ENCODE results near the gene VSIG2.

Gene VSIG2

GRCh38 chr11:124759266-124760204 lies 7.5 kb upstream of the VSIG2 start:
- no peaks in the 10 kb centered on the region for H3F3A ChIP-seq (ENCODE audit: insufficient read depth, low read length)
- no peak overlapping the region for H2AFZ ChIP-seq (ENCODE audit: low read length)
- H3K27me3 ChIP-seq (ENCODE audit: insufficient read depth, low read length) = 0 out of 2 replicates have a peak, but pooled peaks cover 14% of the 10 kb centered on the region
- H4K20me1 ChIP-seq (ENCODE audit: insufficient read depth, low read length) = no peaks in the 10 kb centered on the region
- peaks cover 16% of the 10 kb centered on the region for H3K4me1 ChIP-seq (ENCODE audit: insufficient read depth, low read length, severe bottlenecking)
- H3K9me2 ChIP-seq (ENCODE audit: low read depth, low read length) = no peaks in the 10 kb centered on the region
- H3K36me3 ChIP-seq (ENCODE audit: insufficient read depth, low read length) = no peaks in the 10 kb centered on the region
- H3K9me3 ChIP-seq (ENCODE audit: low read length) = no peaks in the 10 kb centered on the region
- no peak overlapping the region for H3K4me2 ChIP-seq (ENCODE audit: low read length)
- TF ChIP-seq CTCF (IDR thresholded peaks at IDR 0.05; ENCODE audit: low read length) (no peak), EZH2 (IDR thresholded peaks at IDR 0.05; ENCODE audit: borderline replicate concordance, low read length) (no peak)
- no peak overlapping the region for H3K27ac ChIP-seq (ENCODE audit: low read depth, low read length, poor library complexity, severe bottlenecking)
- H3K9ac ChIP-seq (ENCODE audit: low read length) = no peak overlapping the region
- no peak overlapping the region for H3K4me3 ChIP-seq (ENCODE audit: low read depth, low read length, poor library complexity, severe bottlenecking)
- H3K79me2 ChIP-seq (ENCODE audit: insufficient read depth, low read length) = no peaks in the 10 kb centered on the region

- Histone ChIP-seq H3F3A (ENCODE audit: insufficient read depth, low read length) (no peaks in the 10 kb centered on the region), H3K27ac (ENCODE audit: low read depth, low read length, poor library complexity, severe bottlenecking) (no peak overlapping the region), H3K9me2 (ENCODE audit: low read depth, low read length) (no peaks in the 10 kb centered on the region), H3K36me3 (ENCODE audit: insufficient read depth, low read length) (no peaks in the 10 kb centered on the region), H3K79me2 (ENCODE audit: insufficient read depth, low read length) (no peaks in the 10 kb centered on the region), H3K9me3 (ENCODE audit: low read length) (no peaks in the 10 kb centered on the region), H3K4me2 (ENCODE audit: low read length) (peak overlapping the region; percentile 45; the same call in 1 of the 2 replicates), H3K27me3 (ENCODE audit: insufficient read depth, low read length) (0 out of 2 replicates have a peak, but pooled peaks cover 14% of the 10 kb centered on the region), H2AFZ (ENCODE audit: low read length) (no peak overlapping the region), H3K4me1 (ENCODE audit: insufficient read depth, low read length, severe bottlenecking) (peaks cover 9% of the 10 kb centered on the region), H3K9ac (ENCODE audit: low read length) (no peak overlapping the region), H3K4me3 (ENCODE audit: low read depth, low read length, poor library complexity, severe bottlenecking) (no peak overlapping the region), H4K20me1 (ENCODE audit: insufficient read depth, low read length) (no peaks in the 10 kb centered on the region)
- TF ChIP-seq EZH2 (IDR thresholded peaks at IDR 0.05; ENCODE audit: borderline replicate concordance, low read length) (no peak), CTCF (IDR thresholded peaks at IDR 0.05; ENCODE audit: low read length) (peak; percentile 62)
Observed at GRCh38 chr11:124758355-124759265, 6.6 kb upstream of the VSIG2 start.

- Histone ChIP-seq H3K79me2 (ENCODE audit: insufficient read depth, low read length) (no peaks in the 10 kb centered on the region), H3K9me2 (ENCODE audit: low read depth, low read length) (no peaks in the 10 kb centered on the region), H3K27ac (ENCODE audit: low read depth, low read length, poor library complexity, severe bottlenecking) (no peak overlapping the region), H3K9me3 (ENCODE audit: low read length) (no peaks in the 10 kb centered on the region), H4K20me1 (ENCODE audit: insufficient read depth, low read length) (no peaks in the 10 kb centered on the region), H2AFZ (ENCODE audit: low read length) (no peak overlapping the region), H3K9ac (ENCODE audit: low read length) (no peak overlapping the region), H3K4me2 (ENCODE audit: low read length) (no peak overlapping the region), H3F3A (ENCODE audit: insufficient read depth, low read length) (no peaks in the 10 kb centered on the region), H3K27me3 (ENCODE audit: insufficient read depth, low read length) (0 out of 2 replicates have a peak, but pooled peaks cover 14% of the 10 kb centered on the region), H3K4me1 (ENCODE audit: insufficient read depth, low read length, severe bottlenecking) (peaks cover 5% of the 10 kb centered on the region), H3K4me3 (ENCODE audit: low read depth, low read length, poor library complexity, severe bottlenecking) (no peak overlapping the region), H3K36me3 (ENCODE audit: insufficient read depth, low read length) (no peaks in the 10 kb centered on the region)
- TF ChIP-seq CTCF (IDR thresholded peaks at IDR 0.05; ENCODE audit: low read length) (no peak), EZH2 (IDR thresholded peaks at IDR 0.05; ENCODE audit: borderline replicate concordance, low read length) (no peak)
Observed at GRCh38 chr11:124757320-124757719, 5.3 kb upstream of the VSIG2 start.
